ENCODE measurements around the gene NT5C3B.
A peak's percentile ranks its signal among the peaks of the same experiment; 100 is the strongest.

Gene NT5C3B

GRCh38 chr17:41794540-41794975, 41.5 kb downstream of the NT5C3B start:
- TF ChIP-seq CTCF (IDR thresholded peaks at IDR 0.05; ENCODE audit: low read depth, low read length) = no peak
- DNase-seq (ENCODE audit: extremely low read depth, low read depth) = no peak

- no peak for TF ChIP-seq CTCF (IDR thresholded peaks at IDR 0.05; ENCODE audit: low read depth, low read length)
- DNase-seq (ENCODE audit: extremely low read depth, low read depth) = no peak
These were observed 42.1 kb downstream of the NT5C3B start for GRCh38 chr17:41793784-41794539.

DNA sequence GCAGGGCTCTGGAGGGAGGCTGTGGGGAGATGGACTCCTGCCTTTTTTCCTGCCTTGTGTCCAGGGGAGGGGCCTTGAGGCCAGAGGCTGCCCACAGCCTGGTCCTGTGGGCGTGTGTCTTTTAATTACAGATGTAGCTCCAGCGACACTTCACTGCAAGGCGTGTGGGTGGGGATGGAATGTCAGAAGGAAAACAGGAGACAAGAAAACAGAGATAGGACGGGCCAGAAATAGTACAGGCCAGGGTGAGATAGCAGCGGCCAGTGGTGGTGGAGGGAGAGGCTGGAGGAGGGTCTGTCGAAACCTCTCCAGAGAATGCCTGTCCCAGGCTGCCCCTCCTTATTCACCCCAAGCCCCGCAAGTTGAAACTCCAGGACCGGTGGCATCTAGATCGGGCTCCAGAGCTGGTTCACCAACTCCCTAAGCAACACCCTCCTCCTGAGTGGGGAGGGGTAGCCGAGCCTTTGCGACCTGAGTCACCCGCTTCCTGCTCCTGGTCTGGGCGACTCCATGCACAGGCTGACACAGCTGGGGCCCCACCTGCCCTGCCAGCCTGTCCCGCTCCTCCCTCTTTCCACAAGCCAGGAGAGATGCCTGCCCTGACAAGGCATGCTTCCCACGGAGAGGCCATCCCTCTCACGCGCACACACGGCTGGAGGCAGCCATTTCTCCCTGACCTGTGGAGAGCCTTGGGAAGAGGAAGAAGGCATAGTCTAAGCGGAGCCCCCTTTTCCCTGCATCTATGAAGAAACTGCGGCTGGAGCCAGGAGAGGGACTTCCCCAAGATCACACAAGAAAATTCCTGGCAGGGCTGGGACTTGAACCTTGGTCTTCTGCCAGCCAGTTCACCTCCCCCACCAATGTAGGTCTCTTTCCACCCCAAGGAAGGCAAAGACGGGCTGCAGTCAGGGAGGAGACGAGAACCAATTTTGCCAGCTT, 42.9 kb downstream of the NT5C3B start:
- no peak for TF ChIP-seq CTCF (IDR thresholded peaks at IDR 0.05; ENCODE audit: low read depth, low read length)
- DNase-seq (ENCODE audit: extremely low read depth, low read depth) = no peak

GRCh38 chr17:41787021-41787418, 49.0 kb downstream of the NT5C3B start:
- no peak for TF ChIP-seq CTCF (IDR thresholded peaks at IDR 0.05; ENCODE audit: low read depth, low read length)
- DNase-seq (ENCODE audit: extremely low read depth, low read depth) = no peak

GRCh38 chr17:41786227-41787020, 49.6 kb downstream of the NT5C3B start, which contains the start of gene JUP:
JUP (minus strand) TSS chr17:41786711; CDS start chr17:41771854, 14,857 bp downstream.
- peak; percentile 91 for DNase-seq (ENCODE audit: extremely low read depth, low read depth)
- no peak; the same call in 1 of the 2 replicates for TF ChIP-seq CTCF (IDR thresholded peaks at IDR 0.05; ENCODE audit: low read depth, low read length)

DNA sequence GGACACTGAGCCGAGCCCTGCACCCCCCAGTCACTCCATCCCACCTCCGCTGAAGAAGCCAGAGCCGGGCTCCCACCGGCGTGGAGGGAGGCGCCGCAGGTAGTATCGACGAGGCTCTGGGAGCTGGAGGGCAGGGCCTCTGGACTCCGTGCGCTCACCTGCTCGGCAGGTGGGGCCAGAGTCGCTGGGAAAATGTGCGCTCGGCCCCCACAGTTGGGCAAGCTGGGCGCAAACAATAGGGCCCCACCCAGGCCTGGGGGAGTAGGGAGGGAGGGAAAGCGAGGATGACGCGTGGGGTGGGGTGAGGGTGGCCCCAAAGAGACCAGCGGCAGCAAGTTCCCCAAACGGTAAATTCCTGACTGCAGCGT, 50.2 kb downstream of the NT5C3B start:
- no peak for TF ChIP-seq CTCF (IDR thresholded peaks at IDR 0.05; ENCODE audit: low read depth, low read length)
- DNase-seq (ENCODE audit: extremely low read depth, low read depth) = no peak
